ENCODE measurements around the gene RASSF4. TPM values are rescaled to one million over a fixed set of nuclear protein-coding genes. Genes with fewer than 3 reads are reported as not detected.

RASSF4 gene
- total and polyA plus RNA-seq, 9 of the 15 experiments (the other 6 are each of a cell fraction or from before 2014, with no cell fraction given) = 0.01 to 0.62 (median 0.11) TPM; not detected in 3

GRCh38 chr10:45004661-45005060 lies 45.1 kb downstream of the RASSF4 start:
- CTCF ChIA-PET (ENCODE audit: low intra/inter-chr PET ratio) = no interaction called here

GRCh38 chr10:45005284-45005683 lies 45.7 kb downstream of the RASSF4 start:
- no peak overlapping the region for H3K4me3 ChIP-seq
- intact Hi-C loops (cut with micrococcal nuclease) (loop anchor here (5.0 kb wide), 2 partner anchors 462 to 1017 kb away; no protein-coding TSS in a partner anchor), in situ Hi-C loops (cut with MboI) (loop anchor here (10.0 kb wide), 1 partner anchor 460 kb away; no protein-coding TSS in a partner anchor)
- peaks cover 9% of the 10 kb centered on the region for H3K9me3 ChIP-seq (replicated peaks; ENCODE audit: control insufficient read depth, insufficient read depth, low read depth, low read length)
- FAIRE-seq (no peak), ATAC-seq (no peak), DNase-seq (ENCODE audit: extremely low read depth in 1 of 4, low spot score in 3 of 4) (no peak)
- WGBS (ENCODE audit: insufficient coverage, low coverage, missing lambda C conversion rate) = 93% methylated on average over 1 of the region's 1 CpG
- no peak overlapping the region for H3K4me2 ChIP-seq (ENCODE audit: insufficient read depth, low read length)
- BruUV-seq (replicated peaks) = no TSS peak
- no peaks in the 10 kb centered on the region for H3K9me1 ChIP-seq (ENCODE audit: control insufficient read depth, insufficient read depth, low read length)
- no peak overlapping the region for H3K9ac ChIP-seq (ENCODE audit: insufficient read depth in 1 of 2, low read depth in 2 of 2, low read length in 2 of 2)
- H3K27me3 ChIP-seq (ENCODE audit: control insufficient read depth in 2 of 2, insufficient read depth in 2 of 2, low read length in 2 of 2) = no peaks in the 10 kb centered on the region
- H4K20me1 ChIP-seq (replicated peaks; ENCODE audit: control insufficient read depth, insufficient read depth, low read length) = no peaks in the 10 kb centered on the region
- H3K27ac ChIP-seq (ENCODE audit: extremely low read depth, low read depth, low read length) = no peak overlapping the region
- peaks cover 29% of the 10 kb centered on the region for H3K79me2 ChIP-seq (ENCODE audit: control insufficient read depth, insufficient read depth, low read length)
- POLR2A ChIA-PET = no interaction called here
- peaks cover 28% of the 10 kb centered on the region for H3K36me3 ChIP-seq (ENCODE audit: control insufficient read depth, insufficient read depth, low read length)
- H2AFZ ChIP-seq (ENCODE audit: low read depth, low read length) = no peak overlapping the region
- peaks cover 9 to 12% of the 10 kb centered on the region in 2 experiments; a peak in 3 of 5 replicates for H3K4me1 ChIP-seq (replicated peaks in 1 of 2; ENCODE audit: control insufficient read depth in 2 of 2, insufficient read depth in 2 of 2, low read length in 2 of 2)
- CTCF ChIA-PET (ENCODE audit: low intra/inter-chr PET ratio) = no interaction called here
- TF ChIP-seq POLR2H (tag; IDR thresholded peaks at IDR 0.05; ENCODE audit: low read depth) (no peak), HES1 (IDR thresholded peaks at IDR 0.05; ENCODE audit: low read depth) (no peak), ZNF592 (IDR thresholded peaks at IDR 0.05) (no peak), TCF7 (IDR thresholded peaks at IDR 0.05; ENCODE audit: borderline replicate concordance) (no peak), SFPQ (IDR thresholded peaks at IDR 0.05; ENCODE audit: low read depth, low read length) (no peak), KLF6 (CRISPR knock-in tag; IDR thresholded peaks at IDR 0.05; ENCODE audit: borderline replicate concordance) (no peak), SMAD3 (CRISPR knock-in tag; conservative IDR thresholded peaks at IDR 0.05) (no peak)

More at GRCh38 chr10:45004661-45005060, 45.1 kb downstream of the RASSF4 start:
- 90% methylated on average over 3 of the region's 3 CpGs for WGBS (ENCODE audit: insufficient coverage, low coverage, missing lambda C conversion rate)
- no peak overlapping the region for H3K4me3 ChIP-seq
- TF ChIP-seq RCOR1 (IDR thresholded peaks at IDR 0.05; ENCODE audit: borderline replicate concordance in 1 of 2, low read depth in 2 of 2, low read length in 2 of 2) (no peak), ETV5 (CRISPR knock-in tag; IDR thresholded peaks at IDR 0.05; ENCODE audit: low read depth) (no peak)
- BruUV-seq (replicated peaks) = no TSS peak
- ATAC-seq = no peak
- intact Hi-C loops (cut with micrococcal nuclease) (loop anchor here (5.0 kb wide), 2 partner anchors 463 to 1018 kb away; no protein-coding TSS in a partner anchor), in situ Hi-C loops (cut with MboI) (loop anchor here (10.0 kb wide), 1 partner anchor 460 kb away; no protein-coding TSS in a partner anchor)
- H3K4me1 ChIP-seq (replicated peaks in 1 of 2; ENCODE audit: control insufficient read depth in 2 of 2, insufficient read depth in 2 of 2, low read length in 2 of 2) = peaks cover 12% of the 10 kb centered on the region in 2 experiments; a peak in 3 of 5 replicates
- peaks cover 28% of the 10 kb centered on the region for H3K36me3 ChIP-seq (ENCODE audit: control insufficient read depth, insufficient read depth, low read length)
- H3K9me3 ChIP-seq (replicated peaks; ENCODE audit: control insufficient read depth, insufficient read depth, low read depth, low read length) = peaks cover 15% of the 10 kb centered on the region
- no peak for DNase-seq (ENCODE audit: extremely low read depth in 1 of 4, low spot score in 3 of 4)
- FAIRE-seq = no peak
- H3K9me1 ChIP-seq (ENCODE audit: control insufficient read depth, insufficient read depth, low read length) = no peaks in the 10 kb centered on the region
- H3K27ac ChIP-seq (ENCODE audit: extremely low read depth, low read depth, low read length) = no peak overlapping the region
- peaks cover 29% of the 10 kb centered on the region for H3K79me2 ChIP-seq (ENCODE audit: control insufficient read depth, insufficient read depth, low read length)
- H4K20me1 ChIP-seq (replicated peaks; ENCODE audit: control insufficient read depth, insufficient read depth, low read length) = no peaks in the 10 kb centered on the region
- no peak overlapping the region for H3K9ac ChIP-seq (ENCODE audit: insufficient read depth in 1 of 2, low read depth in 2 of 2, low read length in 2 of 2)
- no peaks in the 10 kb centered on the region for H3K27me3 ChIP-seq (ENCODE audit: control insufficient read depth in 2 of 2, insufficient read depth in 2 of 2, low read length in 2 of 2)
- POLR2A ChIA-PET = no interaction called here
- H3K4me2 ChIP-seq (ENCODE audit: insufficient read depth, low read length) = no peak overlapping the region
- no peak overlapping the region for H2AFZ ChIP-seq (ENCODE audit: low read depth, low read length)
